Keratinocyte (primary cell): Measurements from ENCODE around the gene KLF7.

ENCODE experiments used
- CTCF ChIP-seq, 3 experiments: IDR thresholded peaks in 1 of 3; conservative IDR thresholded peaks in 1 of 3; optimal IDR thresholded peaks in 1 of 3; 2 replicates in 2 of 3; 3 replicates in 1 of 3; pipeline versions ENCODE3 to v1.5.1; 2011; ENCODE audit warnings: low read length in 3 of 3, mild to moderate bottlenecking in 3 of 3, moderate library complexity in 2 of 3, control low read depth in 1 of 3, inconsistent platforms in 1 of 3; ENCODE audit not compliant: insufficient read depth in 2 of 3; ENCODE audit errors: extremely low read depth in 1 of 3
- EZH2 ChIP-seq: IDR thresholded peaks from one replicate; pipeline ENCODE4 v1.6.1; 2012; ENCODE audit warnings: inconsistent platforms, mild to moderate bottlenecking, low read length, moderate library complexity

- no peak for TF ChIP-seq CTCF (optimal IDR thresholded peaks at IDR 0.05 in 1 of 3, IDR thresholded peaks at IDR 0.05 in 1 of 3, conservative IDR thresholded peaks at IDR 0.05 in 1 of 3; ENCODE audit: extremely low read depth in 1 of 3, insufficient read depth in 2 of 3, low read length in 3 of 3)
- TF ChIP-seq EZH2: no peak
Observed at GRCh38 chr2:207157731-207158130, 8.0 kb downstream of the KLF7 start.
